ENCODE results near the gene PARD3B.

Gene PARD3B

GRCh38 chr2:204575463-204575862 lies 30.2 kb downstream of the PARD3B start:
- DNase-seq: no peak
- no peaks in the 10 kb centered on the region for H3K27me3 ChIP-seq (replicated peaks in 2 of 5; ENCODE audit: control insufficient read depth in 4 of 5, insufficient read depth in 5 of 5, low read length in 4 of 5)
- no peak overlapping the region for H3K4me3 ChIP-seq (ENCODE audit: control insufficient read depth in 1 of 7, extremely low read depth in 1 of 7, insufficient read depth in 4 of 7, low read depth in 2 of 7, low read length in 6 of 7)
- CTCF ChIA-PET: no interaction called here
- POLR2A ChIA-PET: no interaction called here
- H3K9me3 ChIP-seq (ENCODE audit: control extremely low read depth in 1 of 5, control insufficient read depth in 4 of 5, insufficient read depth in 2 of 5, low read depth in 1 of 5, low read length in 4 of 5): peaks cover 0 to 2% (median 0%) of the 10 kb centered on the region in 5 experiments
- 100% methylated on average over 1 of the region's 3 CpGs for WGBS (ENCODE audit: insufficient coverage)
- no peak overlapping the region for H3K27ac ChIP-seq (ENCODE audit: insufficient read depth in 1 of 2, low read depth in 1 of 2, low read length in 2 of 2, poor library complexity in 1 of 2, severe bottlenecking in 2 of 2)
- H3K36me3 ChIP-seq (ENCODE audit: control insufficient read depth in 4 of 4, insufficient read depth in 4 of 4, low read length in 3 of 4): no peaks in the 10 kb centered on the region
- no peaks in the 10 kb centered on the region for H3K4me1 ChIP-seq (ENCODE audit: control extremely low read depth in 1 of 4, control insufficient read depth in 4 of 4, insufficient read depth in 4 of 4, low read length in 3 of 4)

GRCh38 chr2:204576362-204576979 lies 31.2 kb downstream of the PARD3B start:
- Histone ChIP-seq H3K27me3 (replicated peaks in 2 of 5; ENCODE audit: control insufficient read depth in 4 of 5, insufficient read depth in 5 of 5, low read length in 4 of 5) (no peaks in the 10 kb centered on the region), H3K9me3 (ENCODE audit: control extremely low read depth in 1 of 5, control insufficient read depth in 4 of 5, insufficient read depth in 2 of 5, low read depth in 1 of 5, low read length in 4 of 5) (peaks cover 0 to 2% (median 0%) of the 10 kb centered on the region in 5 experiments), H3K36me3 (ENCODE audit: control insufficient read depth in 4 of 4, insufficient read depth in 4 of 4, low read length in 3 of 4) (no peaks in the 10 kb centered on the region), H3K27ac (ENCODE audit: insufficient read depth in 1 of 2, low read depth in 1 of 2, low read length in 2 of 2, poor library complexity in 1 of 2, severe bottlenecking in 2 of 2) (no peak overlapping the region), H3K4me3 (ENCODE audit: control insufficient read depth in 1 of 7, extremely low read depth in 1 of 7, insufficient read depth in 4 of 7, low read depth in 2 of 7, low read length in 6 of 7) (no peak overlapping the region), H3K4me1 (ENCODE audit: control extremely low read depth in 1 of 4, control insufficient read depth in 4 of 4, insufficient read depth in 4 of 4, low read length in 3 of 4) (no peaks in the 10 kb centered on the region)
- DNase-seq: no peak
- POLR2A ChIA-PET: no interaction called here
- CTCF ChIA-PET: no interaction called here
- no CpG with 5 or more reads among the region's 6 CpGs for WGBS (ENCODE audit: insufficient coverage)

- Histone ChIP-seq H3K27me3 (replicated peaks in 2 of 5; ENCODE audit: control insufficient read depth in 4 of 5, insufficient read depth in 5 of 5, low read length in 4 of 5) (no peaks in the 10 kb centered on the region), H3K36me3 (ENCODE audit: control insufficient read depth in 4 of 4, insufficient read depth in 4 of 4, low read length in 3 of 4) (no peaks in the 10 kb centered on the region), H3K9me3 (ENCODE audit: control extremely low read depth in 1 of 5, control insufficient read depth in 4 of 5, insufficient read depth in 2 of 5, low read depth in 1 of 5, low read length in 4 of 5) (no peaks in the 10 kb centered on the region), H3K4me1 (ENCODE audit: control extremely low read depth in 1 of 4, control insufficient read depth in 4 of 4, insufficient read depth in 4 of 4, low read length in 3 of 4) (no peaks in the 10 kb centered on the region), H3K4me3 (ENCODE audit: control insufficient read depth in 1 of 7, extremely low read depth in 1 of 7, insufficient read depth in 4 of 7, low read depth in 2 of 7, low read length in 6 of 7) (no peak overlapping the region), H3K27ac (ENCODE audit: insufficient read depth in 1 of 2, low read depth in 1 of 2, low read length in 2 of 2, poor library complexity in 1 of 2, severe bottlenecking in 2 of 2) (no peak overlapping the region)
- 98% methylated on average over 5 of the region's 11 CpGs for WGBS (ENCODE audit: insufficient coverage)
- DNase-seq: no peak
- POLR2A ChIA-PET: no interaction called here
- CTCF ChIA-PET: no interaction called here
Measured at GRCh38 chr2:204578928-204579598, 33.8 kb downstream of the PARD3B start.

- POLR2A ChIA-PET: no interaction called here
- 89% methylated on average over 4 of the region's 4 CpGs for WGBS (ENCODE audit: insufficient coverage)
- no peaks in the 10 kb centered on the region for H3K9me3 ChIP-seq (ENCODE audit: control extremely low read depth in 1 of 5, control insufficient read depth in 4 of 5, insufficient read depth in 2 of 5, low read depth in 1 of 5, low read length in 4 of 5)
- H3K27me3 ChIP-seq (replicated peaks in 2 of 5; ENCODE audit: control insufficient read depth in 4 of 5, insufficient read depth in 5 of 5, low read length in 4 of 5): no peaks in the 10 kb centered on the region
- CTCF ChIA-PET: no interaction called here
- no peak overlapping the region for H3K4me3 ChIP-seq (ENCODE audit: control insufficient read depth in 1 of 7, extremely low read depth in 1 of 7, insufficient read depth in 4 of 7, low read depth in 2 of 7, low read length in 6 of 7)
- no peak overlapping the region for H3K27ac ChIP-seq (ENCODE audit: insufficient read depth in 1 of 2, low read depth in 1 of 2, low read length in 2 of 2, poor library complexity in 1 of 2, severe bottlenecking in 2 of 2)
- H3K36me3 ChIP-seq (ENCODE audit: control insufficient read depth in 4 of 4, insufficient read depth in 4 of 4, low read length in 3 of 4): no peaks in the 10 kb centered on the region
- DNase-seq: no peak
- no peaks in the 10 kb centered on the region for H3K4me1 ChIP-seq (ENCODE audit: control extremely low read depth in 1 of 4, control insufficient read depth in 4 of 4, insufficient read depth in 4 of 4, low read length in 3 of 4)
Measured at GRCh38 chr2:204581946-204582345, 36.7 kb downstream of the PARD3B start.

- no peaks in the 10 kb centered on the region for H3K9me3 ChIP-seq (ENCODE audit: control extremely low read depth in 1 of 5, control insufficient read depth in 4 of 5, insufficient read depth in 2 of 5, low read depth in 1 of 5, low read length in 4 of 5)
- no peaks in the 10 kb centered on the region for H3K27me3 ChIP-seq (replicated peaks in 2 of 5; ENCODE audit: control insufficient read depth in 4 of 5, insufficient read depth in 5 of 5, low read length in 4 of 5)
- ChIA-PET POLR2A (no interaction called here), CTCF (no interaction called here)
- no peaks in the 10 kb centered on the region for H3K36me3 ChIP-seq (ENCODE audit: control insufficient read depth in 4 of 4, insufficient read depth in 4 of 4, low read length in 3 of 4)
- no peak overlapping the region for H3K27ac ChIP-seq (ENCODE audit: insufficient read depth in 1 of 2, low read depth in 1 of 2, low read length in 2 of 2, poor library complexity in 1 of 2, severe bottlenecking in 2 of 2)
- H3K4me1 ChIP-seq (ENCODE audit: control extremely low read depth in 1 of 4, control insufficient read depth in 4 of 4, insufficient read depth in 4 of 4, low read length in 3 of 4): no peaks in the 10 kb centered on the region
- WGBS (ENCODE audit: insufficient coverage): 100% methylated on average over 1 of the region's 2 CpGs
- H3K4me3 ChIP-seq (ENCODE audit: control insufficient read depth in 1 of 7, extremely low read depth in 1 of 7, insufficient read depth in 4 of 7, low read depth in 2 of 7, low read length in 6 of 7): no peak overlapping the region
- DNase-seq: no peak
Measured at GRCh38 chr2:204583773-204584172, 38.5 kb downstream of the PARD3B start.

- POLR2A ChIA-PET: no interaction called here
- Histone ChIP-seq H3K27me3 (replicated peaks in 2 of 5; ENCODE audit: control insufficient read depth in 4 of 5, insufficient read depth in 5 of 5, low read length in 4 of 5) (no peaks in the 10 kb centered on the region), H3K36me3 (ENCODE audit: control insufficient read depth in 4 of 4, insufficient read depth in 4 of 4, low read length in 3 of 4) (no peaks in the 10 kb centered on the region), H3K27ac (ENCODE audit: insufficient read depth in 1 of 2, low read depth in 1 of 2, low read length in 2 of 2, poor library complexity in 1 of 2, severe bottlenecking in 2 of 2) (no peak overlapping the region), H3K4me3 (ENCODE audit: control insufficient read depth in 1 of 7, extremely low read depth in 1 of 7, insufficient read depth in 4 of 7, low read depth in 2 of 7, low read length in 6 of 7) (no peak overlapping the region), H3K9me3 (ENCODE audit: control extremely low read depth in 1 of 5, control insufficient read depth in 4 of 5, insufficient read depth in 2 of 5, low read depth in 1 of 5, low read length in 4 of 5) (peaks cover 0 to 6% (median 3%) of the 10 kb centered on the region in 5 experiments), H3K4me1 (ENCODE audit: control extremely low read depth in 1 of 4, control insufficient read depth in 4 of 4, insufficient read depth in 4 of 4, low read length in 3 of 4) (no peaks in the 10 kb centered on the region)
- no peak for DNase-seq
- no CpG with 5 or more reads among the region's 1 CpG for WGBS (ENCODE audit: insufficient coverage)
- CTCF ChIA-PET: no interaction called here
Measured at GRCh38 chr2:204585930-204586329, 40.7 kb downstream of the PARD3B start.

DNA sequence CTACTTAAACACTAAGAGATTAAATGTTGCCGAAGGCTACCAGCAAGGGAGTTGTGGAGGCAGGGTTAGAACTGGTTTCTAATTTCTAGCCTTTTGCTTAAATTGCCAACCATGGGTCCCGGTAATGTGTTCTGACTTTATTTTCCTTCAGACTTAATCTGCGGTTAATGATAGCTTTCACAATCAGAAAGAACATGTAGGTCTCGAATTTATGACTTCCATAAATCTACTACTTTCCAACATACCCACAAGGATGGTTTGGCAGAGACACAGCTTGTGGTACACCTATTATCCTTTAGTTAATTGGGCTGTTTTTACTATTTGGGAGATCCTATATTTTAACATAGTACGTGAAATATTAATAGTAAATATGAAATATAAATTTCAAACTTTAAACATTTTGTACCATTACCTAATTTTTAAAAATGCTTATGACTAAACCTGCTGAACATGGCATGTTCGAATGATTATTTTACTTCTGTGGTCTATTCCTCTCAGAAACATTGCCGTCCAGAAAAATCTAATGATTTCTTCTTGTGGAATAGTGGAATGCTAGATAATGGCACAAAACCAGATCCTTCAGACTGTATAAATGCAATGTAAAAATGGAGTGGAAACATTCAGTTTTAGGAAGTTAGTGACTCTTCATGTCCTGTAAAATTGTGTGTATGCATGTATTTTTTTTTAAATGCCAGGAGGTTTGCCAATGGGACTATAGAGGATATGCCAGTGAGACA lies 41.3 kb downstream of the PARD3B start:
- no peak overlapping the region for H3K4me3 ChIP-seq (ENCODE audit: control insufficient read depth in 1 of 7, extremely low read depth in 1 of 7, insufficient read depth in 4 of 7, low read depth in 2 of 7, low read length in 6 of 7)
- no peak for DNase-seq
- POLR2A ChIA-PET: no interaction called here
- H3K36me3 ChIP-seq (ENCODE audit: control insufficient read depth in 4 of 4, insufficient read depth in 4 of 4, low read length in 3 of 4): no peaks in the 10 kb centered on the region
- WGBS (ENCODE audit: insufficient coverage): 100% methylated on average over 5 of the region's 7 CpGs
- H3K9me3 ChIP-seq (ENCODE audit: control extremely low read depth in 1 of 5, control insufficient read depth in 4 of 5, insufficient read depth in 2 of 5, low read depth in 1 of 5, low read length in 4 of 5): peaks cover 0 to 6% (median 3%) of the 10 kb centered on the region in 5 experiments
- H3K27me3 ChIP-seq (replicated peaks in 2 of 5; ENCODE audit: control insufficient read depth in 4 of 5, insufficient read depth in 5 of 5, low read length in 4 of 5): no peaks in the 10 kb centered on the region
- H3K27ac ChIP-seq (ENCODE audit: insufficient read depth in 1 of 2, low read depth in 1 of 2, low read length in 2 of 2, poor library complexity in 1 of 2, severe bottlenecking in 2 of 2): no peak overlapping the region
- H3K4me1 ChIP-seq (ENCODE audit: control extremely low read depth in 1 of 4, control insufficient read depth in 4 of 4, insufficient read depth in 4 of 4, low read length in 3 of 4): no peaks in the 10 kb centered on the region
- CTCF ChIA-PET: no interaction called here
